ACHN (cell line): ENCODE measurements around the gene SAMD7.

Source experiments
- DNase-seq: peaks from one replicate; pipeline ENCODE4 v3.0.0-alpha.2; 2015
- in situ Hi-C: cut with HindIII; loops from 2 replicates; pipeline ENCODE4 v1.10.0; 2017; ENCODE audit warnings: low sequenced_read_pairs, low pct_ligation_motif_present, low pct_unique_long_range_greater_than_20kb

The SAMD7 gene

DNA sequence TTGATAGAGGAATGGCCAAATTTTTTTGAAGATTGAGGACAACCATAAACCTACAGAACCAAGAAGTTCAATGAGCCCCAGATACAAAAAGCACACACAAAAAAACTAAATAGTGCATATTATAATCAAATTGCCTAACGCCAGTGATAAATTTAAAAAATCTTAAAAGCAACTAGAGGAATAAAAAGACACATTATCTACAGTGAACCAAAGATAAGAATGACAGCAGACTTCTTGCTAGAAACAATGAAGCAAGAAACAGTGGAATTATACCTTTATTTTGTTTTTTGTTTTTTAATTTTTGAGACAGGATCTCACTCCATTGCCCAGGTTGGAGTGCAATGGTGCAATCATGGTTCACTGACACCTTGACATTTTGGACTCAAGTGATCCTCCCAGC, 9.9 kb upstream of the SAMD7 start:
- in situ Hi-C loops, result no loop called here

GRCh38 chr3:169905404-169905803, 6.0 kb upstream of the SAMD7 start:
- in situ Hi-C loops, result no loop called here
- DNase-seq, result no peak

More for the DNA sequence above, 9.9 kb upstream of the SAMD7 start:
- DNase-seq, result no peak

DNA sequence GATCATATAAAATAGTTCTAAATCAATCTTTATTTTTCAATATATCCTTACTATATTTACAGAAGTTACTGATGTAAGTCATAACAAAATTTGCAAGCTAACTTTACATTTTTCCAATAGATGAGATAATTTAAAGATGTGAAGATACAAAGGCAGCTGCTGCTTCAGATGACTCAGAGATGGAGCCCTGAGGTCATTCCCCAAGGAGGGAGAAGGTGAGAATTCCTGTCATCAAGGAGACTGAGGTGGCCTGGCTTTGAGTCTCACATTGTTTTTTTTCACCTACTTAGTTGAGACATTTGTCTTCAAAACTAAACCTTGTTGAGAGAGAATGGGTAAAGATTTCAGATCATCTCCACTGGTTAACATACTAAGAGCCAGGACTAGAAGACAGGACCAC, 3.9 kb upstream of the SAMD7 start:
- in situ Hi-C loops, result no loop called here
- no peak for DNase-seq

GRCh38 chr3:169907944-169908343, 3.4 kb upstream of the SAMD7 start:
- no peak for DNase-seq
- in situ Hi-C loops, result no loop called here

GRCh38 chr3:169913323-169913722, 2.0 kb downstream of the SAMD7 start:
- no peak for DNase-seq
- in situ Hi-C loops, result no loop called here

DNA sequence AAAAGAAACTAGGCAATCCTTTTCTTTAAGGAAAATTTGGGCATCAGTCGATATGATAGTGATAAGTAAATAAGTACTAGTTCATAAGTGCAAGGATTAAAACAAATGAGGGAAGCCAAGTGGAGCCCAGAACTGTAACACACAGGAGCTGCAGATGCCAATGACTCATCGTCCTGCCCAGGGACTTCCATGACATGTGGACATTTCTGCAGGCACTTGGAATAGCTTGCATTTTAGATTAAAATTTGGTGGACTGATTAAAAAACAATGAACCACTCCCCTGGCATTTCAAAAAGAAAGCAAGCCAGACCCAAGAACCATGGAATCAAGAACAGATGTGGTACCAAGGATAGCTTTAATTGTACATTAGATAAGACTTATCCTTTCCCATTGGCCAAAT, 2.9 kb downstream of the SAMD7 start:
- no peak for DNase-seq
- in situ Hi-C loops, result no loop called here

GRCh38 chr3:169923189-169923588, 11.8 kb downstream of the SAMD7 start:
- in situ Hi-C loops, result no loop called here
- DNase-seq, result no peak

GRCh38 chr3:169923831-169924230, 12.5 kb downstream of the SAMD7 start:
- in situ Hi-C loops, result no loop called here
- DNase-seq, result no peak

- DNase-seq, result no peak
- in situ Hi-C loops, result no loop called here
These were observed 18.6 kb downstream of the SAMD7 start for GRCh38 chr3:169929830-169930519.

DNA sequence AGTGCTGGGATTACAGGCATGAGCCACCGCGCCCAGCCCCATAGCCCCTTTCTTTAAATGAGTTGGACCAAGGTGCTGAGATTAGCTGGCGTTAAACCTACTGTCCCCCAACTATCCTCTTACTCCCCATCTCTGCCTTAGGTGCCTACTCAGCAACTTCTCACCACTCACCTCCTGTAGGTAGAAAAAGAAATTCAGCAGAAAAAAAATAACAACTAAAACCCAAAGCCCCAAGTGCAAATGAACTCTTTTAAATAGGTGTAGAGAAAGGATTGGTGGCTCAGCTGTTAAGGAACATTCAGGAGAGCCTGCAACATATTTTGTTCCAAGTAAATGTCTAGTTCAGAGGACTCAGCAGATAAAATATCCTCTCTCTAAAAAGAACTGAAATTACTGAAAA, 19.5 kb downstream of the SAMD7 start:
- no peak for DNase-seq
- in situ Hi-C loops, result no loop called here

DNA sequence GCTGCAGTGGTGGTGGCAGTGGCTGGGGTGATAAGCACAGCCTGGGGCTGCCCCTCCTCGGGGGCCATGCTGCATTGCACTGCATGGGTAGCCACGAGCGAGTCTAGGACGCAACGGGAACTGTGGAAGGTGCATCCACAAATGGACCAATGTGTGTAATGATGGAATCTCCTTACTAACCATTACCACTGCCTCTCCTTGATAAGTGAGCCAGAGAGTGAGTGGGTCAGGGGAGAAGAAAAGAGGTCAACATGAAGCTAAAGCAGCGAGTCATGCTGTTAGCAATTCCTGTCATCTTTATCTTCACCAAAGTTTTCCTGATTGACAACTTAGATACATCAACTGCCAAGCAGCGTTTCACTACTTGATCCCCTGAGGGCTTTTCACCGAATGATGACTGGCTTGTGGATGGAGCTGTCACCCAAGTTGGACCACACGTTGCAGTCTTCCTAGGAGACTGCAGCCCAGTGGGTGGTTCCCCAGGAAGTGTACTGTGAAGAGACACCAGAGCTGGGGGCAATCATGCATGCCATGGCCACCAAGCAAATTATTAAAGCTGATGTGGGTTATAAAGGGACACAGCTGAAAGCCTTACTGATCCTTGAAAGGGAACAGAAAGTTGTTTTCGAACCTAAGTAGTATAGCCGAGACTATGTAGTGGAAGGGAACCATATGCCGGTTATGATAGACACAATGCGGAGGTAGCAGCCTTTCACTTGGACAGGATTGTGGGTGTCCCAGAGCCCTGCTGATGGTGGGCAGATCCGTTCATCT, 20.6 kb downstream of the SAMD7 start:
- DNase-seq, result no peak
- in situ Hi-C loops, result no loop called here

- in situ Hi-C loops, result no loop called here
- no peak for DNase-seq
These were observed 27.9 kb downstream of the SAMD7 start for GRCh38 chr3:169939320-169939719.

DNA sequence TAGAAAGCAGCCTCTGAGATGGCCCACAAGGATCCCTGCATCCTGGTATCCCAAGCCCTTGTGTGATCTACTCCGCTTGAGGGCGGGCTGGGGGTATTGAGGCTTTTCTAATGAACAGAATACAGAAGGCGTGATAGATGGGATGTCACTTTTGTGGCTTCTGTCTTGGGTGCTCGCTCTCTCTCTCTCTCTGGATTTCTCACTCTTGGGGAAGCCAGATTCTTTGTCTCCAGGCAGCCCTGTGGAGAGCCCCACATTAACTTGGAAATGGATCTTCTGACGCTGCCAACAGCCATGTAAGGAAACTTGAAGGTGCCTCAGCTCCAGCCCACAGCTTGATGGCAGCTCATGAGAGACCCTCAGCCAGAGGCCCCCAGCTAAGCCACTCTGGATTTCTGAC, 28.4 kb downstream of the SAMD7 start:
- no peak for DNase-seq
- in situ Hi-C loops, result no loop called here

GRCh38 chr3:169940470-169941181, 29.3 kb downstream of the SAMD7 start:
- in situ Hi-C loops, result no loop called here
- no peak for DNase-seq

- DNase-seq, result no peak
- in situ Hi-C loops, result no loop called here
These were observed 33.9 kb downstream of the SAMD7 start for GRCh38 chr3:169945313-169945712.

DNA sequence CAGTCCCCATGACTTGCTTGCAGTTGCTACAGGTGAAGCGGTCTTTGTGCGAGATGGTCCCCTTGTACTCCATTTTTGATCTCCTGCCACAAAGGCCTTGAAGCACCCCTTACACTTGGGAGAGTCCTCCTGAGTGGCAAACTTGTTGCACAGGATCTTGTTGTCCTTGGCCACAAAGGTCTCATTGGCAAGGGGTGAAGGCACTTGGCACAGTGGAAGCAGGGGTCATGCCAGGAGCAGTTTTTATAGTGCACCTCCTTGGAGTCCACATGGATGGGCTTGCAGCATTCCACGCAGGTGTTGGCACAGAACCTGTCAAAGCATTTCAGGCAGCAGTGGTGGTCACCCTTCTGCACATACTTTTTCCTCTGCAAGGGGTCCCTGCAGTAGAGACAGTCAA, 35.0 kb downstream of the SAMD7 start:
- in situ Hi-C loops, result no loop called here
- no peak for DNase-seq

DNA sequence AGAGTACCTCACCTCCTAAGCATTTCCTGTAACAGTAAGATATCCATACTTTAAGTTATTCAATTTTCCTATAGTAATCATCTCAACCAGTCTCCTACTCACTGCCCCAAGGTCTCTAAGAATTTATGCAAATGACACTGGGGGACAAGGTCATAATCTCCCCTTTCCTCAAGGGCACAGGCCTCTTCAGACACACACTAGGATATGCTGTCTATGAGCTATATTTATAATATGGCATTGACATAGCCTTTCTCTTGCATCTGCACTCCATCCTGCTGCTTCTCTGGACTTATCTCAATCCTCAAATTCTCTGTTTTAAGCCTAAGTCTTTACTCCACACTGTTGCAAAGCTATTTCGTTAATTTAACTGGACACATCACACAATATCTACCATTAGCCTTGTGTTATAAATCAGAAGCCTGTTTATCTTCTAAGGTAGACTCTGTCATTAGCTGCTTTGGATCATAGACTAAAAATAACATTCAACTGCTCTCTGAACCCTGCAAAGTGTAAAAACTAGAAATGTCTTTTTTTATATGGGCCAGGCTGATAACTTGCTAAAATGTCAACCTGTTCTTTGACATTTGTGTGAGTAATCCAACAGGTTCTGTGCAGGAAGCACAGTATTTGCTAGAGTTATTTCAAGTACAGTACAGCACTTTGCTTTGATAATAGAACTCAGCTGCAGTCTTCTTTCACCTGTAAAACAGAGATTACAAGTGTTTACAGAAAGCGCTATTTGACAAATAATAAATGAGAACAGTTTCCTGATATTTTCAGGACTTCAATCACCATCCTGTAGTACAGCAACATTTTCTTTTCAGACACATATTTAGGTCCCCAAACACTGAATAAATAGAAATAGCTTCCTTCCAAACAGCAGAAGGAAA, 37.4 kb downstream of the SAMD7 start:
- DNase-seq, result no peak
- in situ Hi-C loops, result no loop called here

GRCh38 chr3:169952045-169952444, 40.7 kb downstream of the SAMD7 start:
- in situ Hi-C loops, result no loop called here
- no peak for DNase-seq
